A549 (cell line): Measurements from ENCODE around the gene COMT. TPM values are rescaled to one million over a fixed set of nuclear protein-coding genes. Genes with fewer than 3 reads are reported as not detected.
A peak's percentile ranks its signal among the peaks of the same experiment; 100 is the strongest.

Source experiments
- ATAC-seq, 2 experiments: fragments of 200-7000 bp in 1 of 2; fragments of >200 bp in 1 of 2; cut with Nextera tagmentation in 1 of 2; cut with Tn5 transposase in 1 of 2; 3 replicates each; pipeline versions ENCODE4 v1.8.0 to v1.9.1; 2018 to 2020; ENCODE audit warnings: mild to moderate bottlenecking in 1 of 2, moderate library complexity in 1 of 2
- CTCF ChIA-PET: fragments of 300-600 bp; sonication (Branson Sonifier 250); formaldehyde crosslinking; extraction: SDS; loops from one replicate; lab custom pipeline; 2021; ENCODE audit warnings: antibody characterized with exemption, inconsistent platforms; lab: Yijun Ruan, JAX
- POLR2A ChIA-PET: fragments of 350-600 bp; formaldehyde crosslinking; extraction: SDS; loops from one replicate; lab custom pipeline; 2021; ENCODE audit warnings: antibody characterized with exemption, inconsistent platforms; lab: Yijun Ruan, JAX
- DNase-seq, 2 experiments: peaks; one replicate each; pipeline versions ENCODE4 v3.0.0 to v3.0.0-alpha.2; 2011 to 2016; ENCODE audit warnings: low read depth in 1 of 2, low spot score in 1 of 2
- FAIRE-seq: peaks from 2 replicates; lab custom pipeline; 2011; peaks lifted over from hg19 to GRCh38; lab: Jason Lieb, UNC
- H3K27ac ChIP-seq, 2 experiments: fragments of >200 bp; sonication (Bioruptor Twin); formaldehyde crosslinking; 3 replicates each; pipeline ENCODE4 v1.5.1; 2016 to 2017
- H3K4me1 ChIP-seq: fragments of >200 bp; sonication (Bioruptor Twin); formaldehyde crosslinking; 3 replicates; pipeline ENCODE4 v1.6.1; 2016
- H3K4me2 ChIP-seq: fragments of >200 bp; sonication (Bioruptor Twin); formaldehyde crosslinking; 3 replicates; pipeline ENCODE4 v1.6.1; 2016
- H3K4me3 ChIP-seq: fragments of >200 bp; sonication (Bioruptor Twin); formaldehyde crosslinking; 3 replicates; pipeline ENCODE4 v1.5.1; 2016
- H3K9me3 ChIP-seq: fragments of >200 bp; sonication (Bioruptor Twin); formaldehyde crosslinking; 3 replicates; pipeline ENCODE4 v1.6.1; 2016
- CBX8 ChIP-seq: fragments of 200-600 bp; sonication (generic); IDR thresholded peaks from 2 replicates; pipeline ENCODE4 v1.6.1; 2016
- E2F6 ChIP-seq: IDR thresholded peaks from 2 replicates; pipeline ENCODE4 v1.6.1; 2012; ENCODE audit warnings: low read depth, borderline replicate concordance
- EHMT2 ChIP-seq: fragments of 200-600 bp; sonication (generic); IDR thresholded peaks from 2 replicates; pipeline ENCODE4 v1.6.1; 2016; ENCODE audit warnings: antibody characterized with exemption, low read depth, mild to moderate bottlenecking, moderate library complexity
- EP300 ChIP-seq, 2 experiments: fragments of >200 bp; sonication (Bioruptor Twin); formaldehyde crosslinking; IDR thresholded peaks; 2 replicates in 1 of 2; 3 replicates in 1 of 2; pipeline ENCODE4 v1.6.1; 2016 to 2017
- GATA3 ChIP-seq: IDR thresholded peaks from 2 replicates; pipeline ENCODE4 v1.6.1; 2012; ENCODE audit warnings: borderline replicate concordance
- HDAC2 ChIP-seq: fragments of 200-600 bp; sonication (generic); IDR thresholded peaks from 2 replicates; pipeline ENCODE4 v1.6.1; 2016
- HMGXB4 ChIP-seq: fragments of 250-450 bp; sonication (Bioruptor Pico); IDR thresholded peaks from 2 replicates; pipeline ENCODE4 v1.5.0; 2021; ENCODE audit warnings: mild to moderate bottlenecking, moderate library complexity, borderline replicate concordance
- HOXA7 ChIP-seq: fragments of 250-450 bp; sonication (Bioruptor Pico); IDR thresholded peaks from 2 replicates; pipeline ENCODE4 v1.5.0; 2020; ENCODE audit warnings: mild to moderate bottlenecking, moderate library complexity
- JUNB ChIP-seq: fragments of >200 bp; sonication (Bioruptor Twin); formaldehyde crosslinking; IDR thresholded peaks from 2 replicates; pipeline ENCODE4 v1.6.1; 2016
- KDM1A ChIP-seq: fragments of 200-600 bp; sonication (generic); IDR thresholded peaks from 2 replicates; pipeline ENCODE4 v1.6.1; 2016; ENCODE audit warnings: low read depth, mild to moderate bottlenecking
- KDM5A ChIP-seq: fragments of 200-600 bp; sonication (generic); IDR thresholded peaks from 2 replicates; pipeline ENCODE4 v1.6.1; 2016; ENCODE audit warnings: antibody characterized with exemption, mild to moderate bottlenecking
- MAZ ChIP-seq: fragments of 150-350 bp; IDR thresholded peaks from 2 replicates; pipeline ENCODE4 v1.6.1; 2014; ENCODE audit warnings: antibody characterized with exemption, low read depth, low read length, borderline replicate concordance
- NFE2L2 ChIP-seq: fragments of 150-350 bp; conservative IDR thresholded peaks from 2 replicates; pipeline ENCODE4 v1.6.1; 2014; ENCODE audit warnings: low read length
- PBX3 ChIP-seq: IDR thresholded peaks from 2 replicates; pipeline ENCODE4 v1.6.1; 2012
- PHF8 ChIP-seq: fragments of 200-600 bp; sonication (generic); IDR thresholded peaks from 2 replicates; pipeline ENCODE4 v1.6.1; 2016; ENCODE audit warnings: low read depth, mild to moderate bottlenecking, antibody characterized with exemption, moderate library complexity, borderline replicate concordance
- RCOR1 ChIP-seq: fragments of 150-350 bp; IDR thresholded peaks from 2 replicates; pipeline ENCODE4 v1.6.1; 2014; ENCODE audit warnings: antibody characterized with exemption, low read length, low read depth
- SMC3 ChIP-seq: fragments of >200 bp; sonication (Bioruptor Twin); formaldehyde crosslinking; IDR thresholded peaks from 3 replicates; pipeline ENCODE4 v1.6.1; 2018; ENCODE audit warnings: inconsistent platforms
- TP53 ChIP-seq: fragments of 250-450 bp; sonication (Bioruptor Pico); IDR thresholded peaks from 2 replicates; pipeline ENCODE4 v1.5.0; 2021; ENCODE audit warnings: mild to moderate bottlenecking, moderate library complexity
- ZFP36 ChIP-seq: fragments of 450-650 bp; IDR thresholded peaks from 2 replicates; pipeline ENCODE4 v1.6.1; 2014; ENCODE audit warnings: borderline replicate concordance; ENCODE audit not compliant: partially characterized antibody
- ZSCAN20 ChIP-seq: fragments of 250-450 bp; sonication (Bioruptor Pico); IDR thresholded peaks from 2 replicates; pipeline ENCODE4 v1.8.0; 2022; ENCODE audit warnings: mild to moderate bottlenecking, moderate library complexity
- WGBS: methylation state at CpG from one replicate; pipeline ENCODE4 v1.1.6; 2017; ENCODE audit errors: missing lambda C conversion rate; 5-methylcytosine and 5-hydroxymethylcytosine counted together
- polyA plus RNA-seq, 4 experiments: library from polyadenylated mRNA; depleted of rRNA in 3 of 4; stranded (reverse); fragments of >200 nt; fragmentation: RNase III in 1 of 4; extraction: RNeasy Plus Mini Kit Qiagen cat#74134 plus additional on column Dnase treatment in 1 of 4; gene quantifications; 2 replicates in 3 of 4; 3 replicates in 1 of 4; pipeline ENCODE4 v1.2.3, GENCODE V29; 2011 to 2017
- TF ChIP-seq, protein P1 (sequence below): fragments of 200-600 bp; sonication (generic); IDR thresholded peaks from 2 replicates; pipeline ENCODE4 v1.6.1; 2016; ENCODE audit warnings: antibody characterized with exemption, mild to moderate bottlenecking, moderate library complexity
- TF ChIP-seq, protein P2 (sequence below): fragments of 150-350 bp; IDR thresholded peaks from 2 replicates; pipeline ENCODE4 v1.6.1; 2014; ENCODE audit warnings: low read depth, mild to moderate bottlenecking, low read length

Gene COMT
- polyA plus RNA-seq, 2 of the 4 experiments (the other 2 are of a cell fraction) = 72.3 to 125 TPM

DNA sequence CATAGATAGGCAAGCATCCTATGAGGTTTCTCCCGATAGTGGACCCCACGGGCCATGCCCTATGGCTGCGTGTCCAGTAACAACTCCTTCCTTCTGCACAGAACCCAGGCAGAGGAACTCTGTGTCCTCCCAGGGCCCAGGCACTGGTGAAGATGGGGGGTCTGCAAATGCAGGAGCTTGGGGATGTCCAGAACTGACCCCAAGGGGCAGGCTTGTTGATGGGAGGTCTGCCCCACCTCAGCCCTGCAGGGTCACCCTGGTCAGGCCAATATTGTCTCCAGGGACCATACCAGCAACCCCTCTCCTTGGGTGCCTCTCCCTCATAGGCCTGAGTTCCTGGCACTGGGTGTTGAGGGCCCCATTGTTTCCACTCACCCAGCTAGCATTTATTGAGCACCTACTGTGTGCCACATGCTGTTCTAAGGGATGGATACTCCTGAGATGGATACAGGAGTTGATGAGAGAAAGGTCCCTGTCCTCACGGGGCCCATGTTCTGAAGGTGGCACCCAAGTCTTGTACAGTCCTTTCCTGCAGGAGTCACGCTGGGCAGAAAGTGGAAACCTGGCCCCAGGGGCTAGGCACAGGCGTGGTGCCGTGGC, 26.4 kb downstream of the COMT start (continued):
- TF ChIP-seq PBX3 (no peak), PHF8 (no peak), EP300 (IDR thresholded peaks at IDR 0.05) (no peak), HDAC2 (no peak), MAZ (no peak)
- TF ChIP-seq, protein P1, sequence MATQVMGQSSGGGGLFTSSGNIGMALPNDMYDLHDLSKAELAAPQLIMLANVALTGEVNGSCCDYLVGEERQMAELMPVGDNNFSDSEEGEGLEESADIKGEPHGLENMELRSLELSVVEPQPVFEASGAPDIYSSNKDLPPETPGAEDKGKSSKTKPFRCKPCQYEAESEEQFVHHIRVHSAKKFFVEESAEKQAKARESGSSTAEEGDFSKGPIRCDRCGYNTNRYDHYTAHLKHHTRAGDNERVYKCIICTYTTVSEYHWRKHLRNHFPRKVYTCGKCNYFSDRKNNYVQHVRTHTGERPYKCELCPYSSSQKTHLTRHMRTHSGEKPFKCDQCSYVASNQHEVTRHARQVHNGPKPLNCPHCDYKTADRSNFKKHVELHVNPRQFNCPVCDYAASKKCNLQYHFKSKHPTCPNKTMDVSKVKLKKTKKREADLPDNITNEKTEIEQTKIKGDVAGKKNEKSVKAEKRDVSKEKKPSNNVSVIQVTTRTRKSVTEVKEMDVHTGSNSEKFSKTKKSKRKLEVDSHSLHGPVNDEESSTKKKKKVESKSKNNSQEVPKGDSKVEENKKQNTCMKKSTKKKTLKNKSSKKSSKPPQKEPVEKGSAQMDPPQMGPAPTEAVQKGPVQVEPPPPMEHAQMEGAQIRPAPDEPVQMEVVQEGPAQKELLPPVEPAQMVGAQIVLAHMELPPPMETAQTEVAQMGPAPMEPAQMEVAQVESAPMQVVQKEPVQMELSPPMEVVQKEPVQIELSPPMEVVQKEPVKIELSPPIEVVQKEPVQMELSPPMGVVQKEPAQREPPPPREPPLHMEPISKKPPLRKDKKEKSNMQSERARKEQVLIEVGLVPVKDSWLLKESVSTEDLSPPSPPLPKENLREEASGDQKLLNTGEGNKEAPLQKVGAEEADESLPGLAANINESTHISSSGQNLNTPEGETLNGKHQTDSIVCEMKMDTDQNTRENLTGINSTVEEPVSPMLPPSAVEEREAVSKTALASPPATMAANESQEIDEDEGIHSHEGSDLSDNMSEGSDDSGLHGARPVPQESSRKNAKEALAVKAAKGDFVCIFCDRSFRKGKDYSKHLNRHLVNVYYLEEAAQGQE = no peak

DNA sequence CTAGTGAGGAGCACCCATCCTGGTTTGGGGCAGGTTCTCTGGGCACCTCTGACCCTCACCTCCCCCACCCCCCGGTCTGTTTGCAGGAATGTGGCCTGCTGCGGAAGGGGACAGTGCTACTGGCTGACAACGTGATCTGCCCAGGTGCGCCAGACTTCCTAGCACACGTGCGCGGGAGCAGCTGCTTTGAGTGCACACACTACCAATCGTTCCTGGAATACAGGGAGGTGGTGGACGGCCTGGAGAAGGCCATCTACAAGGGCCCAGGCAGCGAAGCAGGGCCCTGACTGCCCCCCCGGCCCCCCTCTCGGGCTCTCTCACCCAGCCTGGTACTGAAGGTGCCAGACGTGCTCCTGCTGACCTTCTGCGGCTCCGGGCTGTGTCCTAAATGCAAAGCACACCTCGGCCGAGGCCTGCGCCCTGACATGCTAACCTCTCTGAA, 26.9 kb downstream of the COMT start:
- CTCF ChIA-PET = interaction anchor here (0.8 to 7.7 kb wide), 4 partner anchors 15 to 142 kb away, joined by 3 to 89 read pairs (median 19); no protein-coding TSS in a partner anchor
- H3K27ac ChIP-seq = no peak overlapping the region
- ATAC-seq (no peak), DNase-seq (no peak), FAIRE-seq (no peak)
- H3K9me3 ChIP-seq = no peaks in the 10 kb centered on the region
- H3K4me1 ChIP-seq = no peaks in the 10 kb centered on the region
- H3K4me3 ChIP-seq = no peak overlapping the region
- WGBS = 96% methylated on average over 6 of the region's 18 CpGs
- no peak overlapping the region for H3K4me2 ChIP-seq
- POLR2A ChIA-PET = no interaction called here
- TF ChIP-seq KDM1A (no peak), GATA3 (no peak), ZFP36 (no peak), RCOR1 (no peak)
- TF ChIP-seq, protein P2, sequence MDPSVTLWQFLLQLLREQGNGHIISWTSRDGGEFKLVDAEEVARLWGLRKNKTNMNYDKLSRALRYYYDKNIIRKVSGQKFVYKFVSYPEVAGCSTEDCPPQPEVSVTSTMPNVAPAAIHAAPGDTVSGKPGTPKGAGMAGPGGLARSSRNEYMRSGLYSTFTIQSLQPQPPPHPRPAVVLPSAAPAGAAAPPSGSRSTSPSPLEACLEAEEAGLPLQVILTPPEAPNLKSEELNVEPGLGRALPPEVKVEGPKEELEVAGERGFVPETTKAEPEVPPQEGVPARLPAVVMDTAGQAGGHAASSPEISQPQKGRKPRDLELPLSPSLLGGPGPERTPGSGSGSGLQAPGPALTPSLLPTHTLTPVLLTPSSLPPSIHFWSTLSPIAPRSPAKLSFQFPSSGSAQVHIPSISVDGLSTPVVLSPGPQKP = no peak

DNA sequence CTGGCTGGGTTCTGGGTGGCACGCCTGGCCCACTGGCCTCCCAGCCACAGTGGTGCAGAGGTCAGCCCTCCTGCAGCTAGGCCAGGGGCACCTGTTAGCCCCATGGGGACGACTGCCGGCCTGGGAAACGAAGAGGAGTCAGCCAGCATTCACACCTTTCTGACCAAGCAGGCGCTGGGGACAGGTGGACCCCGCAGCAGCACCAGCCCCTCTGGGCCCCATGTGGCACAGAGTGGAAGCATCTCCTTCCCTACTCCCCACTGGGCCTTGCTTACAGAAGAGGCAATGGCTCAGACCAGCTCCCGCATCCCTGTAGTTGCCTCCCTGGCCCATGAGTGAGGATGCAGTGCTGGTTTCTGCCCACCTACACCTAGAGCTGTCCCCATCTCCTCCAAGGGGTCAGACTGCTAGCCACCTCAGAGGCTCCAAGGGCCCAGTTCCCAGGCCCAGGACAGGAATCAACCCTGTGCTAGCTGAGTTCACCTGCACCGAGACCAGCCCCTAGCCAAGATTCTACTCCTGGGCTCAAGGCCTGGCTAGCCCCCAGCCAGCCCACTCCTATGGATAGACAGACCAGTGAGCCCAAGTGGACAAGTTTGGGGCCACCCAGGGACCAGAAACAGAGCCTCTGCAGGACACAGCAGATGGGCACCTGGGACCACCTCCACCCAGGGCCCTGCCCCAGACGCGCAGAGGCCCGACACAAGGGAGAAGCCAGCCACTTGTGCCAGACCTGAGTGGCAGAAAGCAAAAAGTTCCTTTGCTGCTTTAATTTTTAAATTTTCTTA, 27.8 kb downstream of the COMT start:
- WGBS = 98% methylated on average over 4 of the region's 11 CpGs
- DNase-seq (no peak), FAIRE-seq (no peak), ATAC-seq (no peak)
- Histone ChIP-seq H3K27ac (no peak overlapping the region), H3K4me1 (no peaks in the 10 kb centered on the region), H3K4me2 (no peak overlapping the region), H3K9me3 (no peaks in the 10 kb centered on the region), H3K4me3 (no peak overlapping the region)
- ChIA-PET CTCF (interaction anchor here (0.6 to 7.7 kb wide), 18 partner anchors 9 to 239 kb away, joined by 3 to 89 read pairs (median 4); no protein-coding TSS in a partner anchor), POLR2A (interaction anchor here (0.6 kb wide), 1 partner anchor 44 kb away, joined by 3 read pairs; no protein-coding TSS in a partner anchor)
- TF ChIP-seq MAZ (no peak), ZSCAN20 (CRISPR knock-in tag) (no peak)

- Histone ChIP-seq H3K4me2 (no peak overlapping the region), H3K4me3 (no peak overlapping the region), H3K27ac (no peak overlapping the region), H3K4me1 (peaks cover 5% of the 10 kb centered on the region; the same call in 1 of the 3 replicates), H3K9me3 (no peaks in the 10 kb centered on the region)
- POLR2A ChIA-PET = no interaction called here
- ATAC-seq (peak in 1 of 2 experiments; percentile 7; a peak in 4 of 6 replicates), DNase-seq (no peak), FAIRE-seq (no peak)
- CTCF ChIA-PET = interaction anchor here (0.7 to 7.7 kb wide), 15 partner anchors 9 to 239 kb away, joined by 3 to 89 read pairs (median 5); no protein-coding TSS in a partner anchor
- 89% methylated on average over 4 of the region's 9 CpGs for WGBS
- no peak for TF ChIP-seq E2F6
- TF ChIP-seq KDM1A = no peak
- TF ChIP-seq CBX8 = no peak
- no peak for TF ChIP-seq NFE2L2
- no peak for TF ChIP-seq SMC3
- no peak for TF ChIP-seq EHMT2
- TF ChIP-seq HOXA7 (CRISPR knock-in tag) = no peak
- no peak for TF ChIP-seq HMGXB4
- no peak for TF ChIP-seq EP300 (IDR thresholded peaks at IDR 0.05)
- TF ChIP-seq JUNB = no peak
- no peak for TF ChIP-seq TP53
- TF ChIP-seq KDM5A = no peak
Measured at GRCh38 chr22:19970031-19970478, 28.5 kb downstream of the COMT start.
